Natural killer cell treated with Interleukin-12 subunit alpha and Interleukin-12 subunit beta and Interleukin-15 and Interleukin-18, amount 100 ng/mL, for 72 hours (primary cell): ENCODE results near the gene GIPC3. TPM values are rescaled to one million over a fixed set of nuclear protein-coding genes. Genes with fewer than 3 reads are reported as not detected.
A peak's percentile ranks its signal among the peaks of the same experiment; 100 is the strongest.

Source experiments
- ATAC-seq, 2 donors: fragments of 150-1000 bp; cut with Tn5 transposase in 1 of 2; sonication (Bioruptor Pico), chemical (Tn5 transposase) in 1 of 2; 2 replicates each; pipeline ENCODE4 v1.10.0; 2021
- DNase-seq: peaks from one replicate; pipeline ENCODE4 v3.0.0; 2022; ENCODE audit warnings: low spot score
- H3K27ac Mint-ChIP-seq, 2 donors: 1 replicate in 1 of 2; 2 replicates in 1 of 2; pipeline ENCODE4 v1.8.0; 2022; ENCODE audit warnings: mixed read lengths in 2 of 2, mild to moderate bottlenecking in 1 of 2, moderate library complexity in 1 of 2
- H3K27me3 Mint-ChIP-seq, 2 donors: 1 replicate in 1 of 2; 2 replicates in 1 of 2; pipeline ENCODE4 v1.8.0; 2022; ENCODE audit warnings: mixed read lengths in 2 of 2
- H3K36me3 Mint-ChIP-seq: one replicate; pipeline ENCODE4 v1.8.0; 2022; ENCODE audit warnings: mixed read lengths
- H3K4me1 Mint-ChIP-seq, 2 donors: 1 replicate in 1 of 2; 2 replicates in 1 of 2; pipeline ENCODE4 v1.8.0; 2022; ENCODE audit warnings: low read depth in 2 of 2, mixed read lengths in 2 of 2, mild to moderate bottlenecking in 1 of 2
- H3K4me3 Mint-ChIP-seq: one replicate; pipeline ENCODE4 v1.8.0; 2022; ENCODE audit warnings: mixed read lengths
- H3K9me3 Mint-ChIP-seq: 2 replicates; pipeline ENCODE4 v1.8.0; 2022; ENCODE audit warnings: mixed read lengths
- total RNA-seq, 2 donors: library from RNA; stranded (reverse); gene quantifications; one replicate each; pipeline ENCODE4 v1.2.3, GENCODE V29; 2022

The GIPC3 gene
- total RNA-seq, 2 donors from 2014 or later, result 0.25 to 0.40 TPM

GRCh38 chr19:3544742-3545668 lies 40.3 kb upstream of the GIPC3 start:
- Mint-ChIP-seq H3K27ac (no peak overlapping the region), H3K4me3 (no peak overlapping the region), H3K4me1 (peaks cover 0 to 12% of the 10 kb centered on the region in 2 donors), H3K36me3 (no peaks in the 10 kb centered on the region), H3K9me3 (no peaks in the 10 kb centered on the region), H3K27me3 (no peaks in the 10 kb centered on the region)
- ATAC-seq (peak; percentile 71 to 78), DNase-seq (no peak)

- ATAC-seq, result peak in 1 of 2 donors; percentile 3
- H3K27ac Mint-ChIP-seq, result no peak overlapping the region
- DNase-seq, result no peak
- no peaks in the 10 kb centered on the region for H3K9me3 Mint-ChIP-seq
- H3K4me3 Mint-ChIP-seq, result no peak overlapping the region
- no peaks in the 10 kb centered on the region for H3K36me3 Mint-ChIP-seq
- H3K4me1 Mint-ChIP-seq, result peaks cover 0 to 12% of the 10 kb centered on the region in 2 donors
- H3K27me3 Mint-ChIP-seq, result no peaks in the 10 kb centered on the region
These were observed 39.6 kb upstream of the GIPC3 start for GRCh38 chr19:3545669-3546034.

DNA sequence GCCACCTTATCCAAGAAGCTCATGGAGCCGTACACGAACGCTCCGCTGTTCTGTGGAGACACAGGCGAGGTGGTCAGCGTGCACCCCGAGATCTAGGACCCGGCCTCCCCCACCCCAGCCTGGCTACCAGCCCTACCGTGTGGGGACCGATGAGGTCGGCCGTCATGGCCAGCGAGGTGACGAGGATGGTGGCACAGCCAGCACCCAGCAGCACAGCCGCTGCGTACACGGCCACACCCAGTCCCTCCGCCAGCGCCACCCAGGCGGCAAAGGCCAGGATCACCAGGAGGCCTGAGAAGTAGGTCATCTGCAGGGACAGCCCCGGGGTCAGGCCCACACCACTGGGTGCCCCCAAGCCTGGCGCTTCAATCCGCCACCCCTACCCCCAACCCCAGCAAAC lies 39.2 kb upstream of the GIPC3 start:
- H3K9me3 Mint-ChIP-seq, result no peaks in the 10 kb centered on the region
- no peaks in the 10 kb centered on the region for H3K36me3 Mint-ChIP-seq
- DNase-seq, result no peak
- no peak overlapping the region for H3K27ac Mint-ChIP-seq
- no peak for ATAC-seq
- no peaks in the 10 kb centered on the region for H3K27me3 Mint-ChIP-seq
- peaks cover 0 to 15% of the 10 kb centered on the region in 2 donors for H3K4me1 Mint-ChIP-seq
- H3K4me3 Mint-ChIP-seq, result no peak overlapping the region

- ATAC-seq, result no peak
- Mint-ChIP-seq H3K36me3 (no peaks in the 10 kb centered on the region), H3K4me1 (peaks cover 0 to 21% of the 10 kb centered on the region in 2 donors), H3K9me3 (no peaks in the 10 kb centered on the region), H3K27ac (no peak overlapping the region), H3K27me3 (no peaks in the 10 kb centered on the region), H3K4me3 (no peak overlapping the region)
- DNase-seq, result no peak
These were observed 38.0 kb upstream of the GIPC3 start for GRCh38 chr19:3547301-3547731.

DNA sequence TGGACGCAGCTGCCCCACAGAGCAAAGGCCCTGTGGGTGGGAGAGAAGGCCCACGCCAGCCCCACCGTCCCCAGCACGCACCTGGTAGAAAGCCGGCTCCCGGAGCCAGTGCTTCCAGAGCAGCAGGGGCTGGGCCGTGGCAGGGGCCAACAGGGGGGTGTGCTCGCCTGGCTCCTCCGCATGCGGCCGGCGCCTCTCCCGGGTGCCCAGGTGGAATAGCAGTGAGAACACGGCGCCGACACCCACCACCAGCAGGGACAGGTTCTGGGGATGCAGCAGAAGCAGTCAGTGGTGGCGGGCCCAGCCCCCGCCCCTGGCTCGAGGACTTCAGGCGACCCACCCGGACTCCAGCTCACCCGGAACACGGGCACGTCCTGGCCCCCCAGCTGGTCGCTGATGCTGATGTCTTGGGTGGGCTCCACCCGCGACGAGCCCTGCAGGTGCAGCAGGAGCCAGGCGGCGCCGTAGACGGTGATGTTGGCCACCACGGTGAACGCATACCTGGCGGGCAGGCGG lies 37.5 kb upstream of the GIPC3 start:
- peaks cover 0 to 21% of the 10 kb centered on the region in 2 donors for H3K4me1 Mint-ChIP-seq
- no peak overlapping the region for H3K4me3 Mint-ChIP-seq
- no peaks in the 10 kb centered on the region for H3K9me3 Mint-ChIP-seq
- no peaks in the 10 kb centered on the region for H3K27me3 Mint-ChIP-seq
- no peak for DNase-seq
- no peak overlapping the region for H3K27ac Mint-ChIP-seq
- ATAC-seq, result no peak
- no peaks in the 10 kb centered on the region for H3K36me3 Mint-ChIP-seq

DNA sequence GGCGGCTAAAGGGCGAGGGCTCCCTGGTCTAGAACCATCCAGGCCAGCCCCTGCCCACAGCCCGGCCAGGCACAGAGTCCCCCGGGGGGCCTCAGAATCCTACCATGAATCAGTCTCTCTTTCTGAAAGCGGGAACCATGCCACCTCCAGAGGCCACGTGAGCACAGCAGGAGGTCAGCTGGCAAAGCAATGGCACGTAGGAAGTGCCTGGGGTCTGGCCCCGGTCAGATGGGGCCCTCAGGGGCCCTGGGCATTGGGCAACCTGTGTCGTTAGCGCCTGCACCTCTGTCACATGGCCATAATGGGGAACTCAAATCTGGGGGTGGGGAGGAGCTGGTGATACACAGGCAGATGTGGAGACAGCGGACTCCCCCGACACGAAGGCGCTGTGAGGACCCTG lies 36.7 kb upstream of the GIPC3 start:
- Mint-ChIP-seq H3K36me3 (no peaks in the 10 kb centered on the region), H3K4me1 (peaks cover 0 to 21% of the 10 kb centered on the region in 2 donors), H3K27me3 (no peaks in the 10 kb centered on the region), H3K4me3 (no peak overlapping the region), H3K9me3 (no peaks in the 10 kb centered on the region), H3K27ac (no peak overlapping the region)
- no peak for DNase-seq
- ATAC-seq, result no peak

DNA sequence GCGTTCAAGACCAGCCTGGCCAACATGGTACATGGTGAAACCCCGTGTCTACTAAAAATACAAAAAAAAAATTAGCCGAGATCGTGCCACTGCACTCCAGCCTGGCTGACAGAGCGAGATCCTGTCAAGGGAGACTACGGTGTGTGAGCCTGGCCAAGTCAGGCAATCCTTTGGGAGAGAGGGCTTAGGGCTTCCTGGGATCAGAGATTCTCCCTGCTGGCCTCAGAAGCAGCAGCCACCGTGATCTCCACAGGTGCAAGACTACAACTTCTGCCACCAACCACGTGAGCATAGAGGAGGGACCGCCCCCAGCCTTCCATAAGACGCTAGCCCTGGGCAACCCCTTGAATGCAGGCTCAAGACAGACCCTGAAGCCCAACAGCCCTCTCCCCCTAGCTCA lies 35.5 kb upstream of the GIPC3 start:
- Mint-ChIP-seq H3K4me1 (peaks cover 4 to 25% of the 10 kb centered on the region in 2 donors), H3K4me3 (no peak overlapping the region), H3K27me3 (no peaks in the 10 kb centered on the region), H3K27ac (no peak overlapping the region), H3K36me3 (no peaks in the 10 kb centered on the region), H3K9me3 (no peaks in the 10 kb centered on the region)
- ATAC-seq (no peak), DNase-seq (no peak)

DNA sequence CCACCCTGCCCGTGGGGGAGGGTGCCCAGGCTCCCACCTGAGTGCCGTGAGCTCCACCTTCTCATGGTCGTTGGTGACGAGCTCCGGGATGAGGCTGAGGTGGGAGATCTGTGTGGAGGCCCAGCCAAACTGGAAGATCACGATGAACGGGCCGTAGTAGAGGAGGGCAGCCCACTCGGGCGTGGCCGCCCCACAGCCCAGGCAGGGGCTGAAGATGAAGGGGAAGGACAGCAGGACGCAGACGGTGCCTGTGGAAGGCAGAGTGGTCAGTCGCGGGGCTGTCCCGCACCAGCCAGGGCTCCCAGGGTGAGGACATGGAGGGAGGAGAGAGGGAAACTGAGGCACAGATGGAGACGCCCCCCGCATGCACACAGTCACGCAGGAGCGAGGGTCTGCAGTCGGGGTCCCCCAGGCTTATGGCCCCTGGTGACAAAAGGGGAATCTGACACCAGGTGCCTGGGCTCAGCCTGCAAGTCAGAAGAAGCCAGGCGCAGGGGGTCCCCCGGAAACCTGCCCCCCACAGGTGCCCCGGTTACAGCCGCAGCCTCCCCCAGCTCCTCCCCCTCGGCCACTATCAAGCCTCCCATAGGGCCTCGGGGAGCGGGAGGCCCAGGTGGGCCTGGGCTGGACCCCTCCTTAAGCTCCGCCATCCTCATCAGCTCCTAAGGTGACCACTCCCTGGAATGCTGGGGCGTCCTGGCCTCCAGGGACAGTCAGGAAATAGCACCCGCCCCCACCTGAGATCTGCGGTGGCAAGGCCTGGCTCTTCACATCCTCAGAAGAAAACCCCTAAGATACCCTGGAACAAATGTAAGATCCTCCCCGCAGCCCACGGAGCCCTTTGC lies 34.1 kb upstream of the GIPC3 start:
- H3K27ac Mint-ChIP-seq, result no peak overlapping the region
- no peaks in the 10 kb centered on the region for H3K36me3 Mint-ChIP-seq
- ATAC-seq (no peak), DNase-seq (no peak)
- peaks cover 7 to 25% of the 10 kb centered on the region in 2 donors for H3K4me1 Mint-ChIP-seq
- no peaks in the 10 kb centered on the region for H3K27me3 Mint-ChIP-seq
- H3K9me3 Mint-ChIP-seq, result no peaks in the 10 kb centered on the region
- H3K4me3 Mint-ChIP-seq, result no peak overlapping the region

DNA sequence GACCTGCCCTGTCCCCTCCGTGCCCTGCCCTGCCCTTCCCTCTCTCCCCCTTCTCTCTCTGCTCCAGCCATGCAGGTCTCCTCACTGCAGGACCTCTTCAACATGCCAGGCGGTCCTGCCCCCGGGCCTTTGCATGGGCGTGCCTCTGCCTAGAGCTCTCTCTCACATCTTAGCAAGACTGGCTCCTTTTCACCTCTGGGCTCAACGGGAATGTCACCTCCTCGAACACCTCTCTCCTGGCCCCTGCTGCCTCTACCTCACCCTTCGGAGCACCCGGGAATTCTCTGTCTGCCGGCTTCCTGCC lies 33.5 kb upstream of the GIPC3 start:
- Mint-ChIP-seq H3K27ac (no peak overlapping the region), H3K36me3 (no peaks in the 10 kb centered on the region), H3K4me1 (peaks cover 13 to 31% of the 10 kb centered on the region in 2 donors)

GRCh38 chr19:3554254-3555083 lies 30.8 kb upstream of the GIPC3 start:
- H3K4me3 Mint-ChIP-seq, result peak overlapping the region; percentile 98
- H3K27me3 Mint-ChIP-seq, result no peaks in the 10 kb centered on the region
- DNase-seq (no peak), ATAC-seq (no peak)
- no peaks in the 10 kb centered on the region for H3K36me3 Mint-ChIP-seq
- H3K27ac Mint-ChIP-seq, result peak overlapping the region in 1 of 2 donors; percentile 71
- peaks cover 22 to 40% of the 10 kb centered on the region in 2 donors for H3K4me1 Mint-ChIP-seq
- no peaks in the 10 kb centered on the region for H3K9me3 Mint-ChIP-seq

More for the DNA sequence above, 33.5 kb upstream of the GIPC3 start:
- DNase-seq (no peak), ATAC-seq (no peak)
- Mint-ChIP-seq H3K27me3 (no peaks in the 10 kb centered on the region), H3K4me3 (no peak overlapping the region), H3K9me3 (no peaks in the 10 kb centered on the region)

DNA sequence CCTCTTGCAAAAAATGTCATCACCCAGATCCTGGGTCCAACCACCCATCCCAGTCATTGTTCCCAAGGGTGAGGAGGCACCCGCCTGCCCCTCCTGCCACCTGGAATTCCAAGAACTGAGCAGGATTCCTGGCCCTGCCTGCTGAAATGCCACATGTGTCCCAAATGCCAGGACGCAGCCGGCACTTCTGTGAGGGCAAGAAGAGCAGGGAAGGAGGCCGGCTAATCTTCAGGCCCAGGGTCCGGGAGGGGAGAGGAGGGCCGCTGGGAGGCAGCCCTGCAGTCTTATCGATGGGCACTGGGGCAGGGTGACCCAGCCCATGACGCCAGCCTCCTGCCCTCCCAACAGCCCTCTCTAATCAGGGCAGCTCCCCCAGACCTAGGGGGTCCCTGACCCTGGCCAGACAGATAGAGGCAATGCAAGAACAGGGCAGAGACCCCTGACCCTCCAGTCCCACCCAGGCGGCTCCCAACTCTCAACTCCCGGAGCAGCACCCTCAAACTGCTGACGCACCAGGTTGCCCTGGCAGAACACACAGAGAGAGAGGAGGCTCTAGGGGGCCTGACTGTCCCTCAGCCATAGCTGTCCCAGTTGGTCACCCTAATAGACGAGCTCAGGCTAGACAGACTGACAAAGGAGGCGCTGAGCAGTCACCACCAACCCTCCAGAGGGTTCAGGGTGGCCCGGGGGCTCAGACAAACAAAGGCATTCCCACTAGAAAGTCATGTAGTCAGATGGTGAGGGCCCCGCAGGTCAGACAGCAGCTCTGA lies 29.4 kb upstream of the GIPC3 start:
- peaks cover 22 to 39% of the 10 kb centered on the region in 2 donors for H3K4me1 Mint-ChIP-seq
- H3K27me3 Mint-ChIP-seq, result no peaks in the 10 kb centered on the region
- peak overlapping the region; percentile 70 to 87 for H3K27ac Mint-ChIP-seq
- no peaks in the 10 kb centered on the region for H3K36me3 Mint-ChIP-seq
- DNase-seq, result no peak
- H3K4me3 Mint-ChIP-seq, result peak overlapping the region; percentile 98
- no peaks in the 10 kb centered on the region for H3K9me3 Mint-ChIP-seq
- ATAC-seq, result no peak

DNA sequence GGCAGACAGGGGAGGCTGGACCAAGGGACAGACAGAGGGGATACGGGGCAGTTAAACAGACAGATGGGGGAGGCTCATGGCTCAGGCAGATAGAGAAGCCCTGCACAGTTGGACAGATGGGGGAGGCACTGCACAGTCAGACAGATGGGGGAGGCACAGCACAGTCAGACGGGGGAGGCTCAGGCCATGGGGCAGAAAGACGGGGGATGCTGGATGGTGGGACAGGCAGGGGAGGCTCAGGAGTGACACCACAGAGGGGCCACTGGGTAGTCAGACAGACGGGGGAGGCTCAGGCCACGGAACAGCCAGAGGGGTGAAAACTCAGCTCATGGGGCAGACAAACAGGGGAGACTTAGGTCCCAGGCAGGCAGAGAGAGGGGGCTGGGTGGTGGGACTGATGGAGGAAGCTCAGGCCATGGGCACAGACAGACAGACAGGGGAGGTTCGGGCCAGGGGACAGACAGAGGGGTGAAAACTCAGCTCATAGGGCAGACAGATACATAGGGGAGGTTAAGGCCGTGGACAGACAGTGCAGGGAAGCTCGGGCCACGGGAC lies 28.8 kb upstream of the GIPC3 start:
- ATAC-seq (no peak), DNase-seq (no peak)
- H3K36me3 Mint-ChIP-seq, result no peaks in the 10 kb centered on the region
- no peaks in the 10 kb centered on the region for H3K9me3 Mint-ChIP-seq
- peak overlapping the region; percentile 70 to 87 for H3K27ac Mint-ChIP-seq
- H3K4me3 Mint-ChIP-seq, result peak overlapping the region; percentile 98
- H3K4me1 Mint-ChIP-seq, result peaks cover 22 to 36% of the 10 kb centered on the region in 2 donors
- no peaks in the 10 kb centered on the region for H3K27me3 Mint-ChIP-seq
